ENCODE measurements around the gene HOXB7.
A peak's percentile ranks its signal among the peaks of the same experiment; 100 is the strongest.

The HOXB7 gene

DNA sequence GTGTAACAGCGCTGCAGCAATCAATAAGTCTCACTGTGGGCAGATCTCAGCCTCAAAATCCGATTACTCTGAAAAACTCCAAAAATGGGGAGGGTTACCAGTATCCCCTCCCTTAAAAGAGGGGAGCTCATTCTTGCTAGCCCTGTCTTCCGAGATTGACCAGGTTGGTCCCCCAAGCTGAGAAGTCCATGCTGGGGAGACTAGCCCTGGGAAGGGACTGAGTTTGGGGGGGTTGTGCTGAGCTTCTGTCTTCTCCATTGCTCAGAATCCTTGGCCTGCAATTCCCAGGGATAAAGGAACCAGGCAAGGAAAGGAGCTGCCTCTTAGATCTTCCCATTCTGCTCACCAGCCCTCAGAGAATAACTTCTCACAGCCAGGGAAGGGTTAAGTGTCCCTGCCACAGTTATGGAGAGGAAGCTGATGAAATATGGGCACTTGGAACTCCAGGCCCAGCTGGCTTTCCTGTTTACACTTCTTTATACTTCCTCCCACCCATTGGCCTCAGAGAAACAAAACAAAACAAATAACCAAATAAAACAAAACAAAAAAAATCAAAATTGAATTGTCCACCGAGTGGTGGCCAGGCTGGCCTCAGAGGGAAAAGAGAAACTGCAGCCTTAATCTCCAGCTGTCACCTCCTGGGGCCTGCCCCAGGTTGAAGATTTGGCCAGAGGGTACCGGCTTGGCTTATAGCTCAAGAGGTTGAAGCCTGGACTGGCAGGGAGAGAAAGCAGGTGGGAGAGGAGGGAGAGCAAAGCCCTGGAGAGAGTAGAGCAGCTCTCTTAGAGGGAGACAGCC, 23.3 kb downstream of the HOXB7 start:
- in situ Hi-C loops (cut with HindIII; ENCODE audit: low sequenced_read_pairs), result no loop called here
- no peak for DNase-seq (ENCODE audit: low read depth)
- TF ChIP-seq CTCF (IDR thresholded peaks at IDR 0.05; ENCODE audit: low read depth, low read length, missing control alignments), result no peak
- H3K4me3 ChIP-seq (ENCODE audit: low read depth, low read length), result no peak overlapping the region

- no peak for TF ChIP-seq CTCF (IDR thresholded peaks at IDR 0.05; ENCODE audit: low read depth, low read length, missing control alignments)
- H3K4me3 ChIP-seq (ENCODE audit: low read depth, low read length), result peak overlapping the region; percentile 50
- DNase-seq (ENCODE audit: low read depth), result no peak
- in situ Hi-C loops (cut with HindIII; ENCODE audit: low sequenced_read_pairs), result no loop called here
These were observed 24.2 kb downstream of the HOXB7 start for GRCh38 chr17:48586355-48587258.

GRCh38 chr17:48584223-48584741, 26.5 kb downstream of the HOXB7 start:
- DNase-seq (ENCODE audit: low read depth), result no peak
- in situ Hi-C loops (cut with HindIII; ENCODE audit: low sequenced_read_pairs), result no loop called here
- TF ChIP-seq CTCF (IDR thresholded peaks at IDR 0.05; ENCODE audit: low read depth, low read length, missing control alignments), result no peak
- H3K4me3 ChIP-seq (ENCODE audit: low read depth, low read length), result peak overlapping the region; percentile 50

- H3K4me3 ChIP-seq (ENCODE audit: low read depth, low read length), result no peak overlapping the region
- in situ Hi-C loops (cut with HindIII; ENCODE audit: low sequenced_read_pairs), result no loop called here
- no peak for DNase-seq (ENCODE audit: low read depth)
- no peak for TF ChIP-seq CTCF (IDR thresholded peaks at IDR 0.05; ENCODE audit: low read depth, low read length, missing control alignments)
These were observed 27.1 kb downstream of the HOXB7 start for GRCh38 chr17:48583708-48584222.

DNA sequence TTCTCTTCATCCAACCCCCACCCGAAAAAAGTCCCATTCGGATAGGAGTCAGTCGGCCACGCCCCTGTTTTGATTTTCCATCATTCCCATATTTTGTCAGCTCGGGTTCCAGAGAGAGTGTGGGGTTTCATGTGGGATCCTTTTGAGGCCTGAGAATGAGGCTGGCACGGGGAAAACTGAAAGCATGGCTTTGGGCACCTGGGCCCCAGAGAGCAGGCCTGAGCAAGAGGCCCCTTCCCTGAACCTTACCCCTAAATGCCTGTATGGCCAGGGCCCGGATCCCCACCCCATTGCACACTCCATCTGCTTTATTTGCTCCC, 28.1 kb downstream of the HOXB7 start:
- H3K4me3 ChIP-seq (ENCODE audit: low read depth, low read length), result peak overlapping the region; percentile 82
- in situ Hi-C loops (cut with HindIII; ENCODE audit: low sequenced_read_pairs), result no loop called here
- TF ChIP-seq CTCF (IDR thresholded peaks at IDR 0.05; ENCODE audit: low read depth, low read length, missing control alignments), result no peak
- DNase-seq (ENCODE audit: low read depth), result no peak

DNA sequence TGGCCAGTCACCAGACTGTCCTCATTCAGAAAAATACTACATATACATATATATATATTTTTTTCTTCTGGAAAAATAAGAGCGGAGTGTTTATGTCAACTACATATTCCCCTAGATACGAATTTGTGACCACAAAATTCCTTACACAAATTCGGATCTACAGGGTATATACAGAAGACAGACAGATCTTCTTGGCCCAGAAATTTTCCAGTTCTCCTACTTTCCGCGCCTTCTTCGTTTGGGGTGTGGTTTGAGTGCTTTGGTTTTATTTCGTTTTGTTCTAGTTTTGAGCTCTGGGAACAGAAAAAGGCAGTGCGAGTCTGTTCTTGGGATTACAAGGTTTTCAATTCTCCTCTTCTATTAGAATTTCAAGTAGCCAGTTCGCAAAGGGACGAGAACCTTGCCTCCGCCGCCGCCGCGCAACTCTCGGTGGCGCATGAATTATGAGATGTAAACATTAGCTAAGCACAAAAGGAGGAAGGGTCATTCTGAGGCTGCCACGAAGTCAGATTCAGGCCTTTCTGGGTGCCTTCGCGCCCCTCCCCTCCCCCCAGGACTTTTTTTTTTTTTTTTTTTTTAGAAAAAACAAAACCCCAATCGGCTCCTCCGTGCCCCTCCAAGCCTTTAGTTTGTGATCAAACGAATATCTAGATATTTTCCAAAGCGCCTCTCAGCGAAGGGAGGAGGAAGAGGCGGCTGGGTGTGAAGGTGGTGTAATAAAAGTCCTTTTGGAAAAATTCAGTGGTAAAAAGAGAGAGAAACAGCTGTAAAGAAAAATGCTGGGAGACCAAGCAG, 30.9 kb downstream of the HOXB7 start:
- in situ Hi-C loops (cut with HindIII; ENCODE audit: low sequenced_read_pairs), result no loop called here
- TF ChIP-seq CTCF (IDR thresholded peaks at IDR 0.05; ENCODE audit: low read depth, low read length, missing control alignments), result no peak
- no peak for DNase-seq (ENCODE audit: low read depth)
- peak overlapping the region; percentile 82 for H3K4me3 ChIP-seq (ENCODE audit: low read depth, low read length)
